NB4 (cell line): ENCODE data around the gene UFC1.

Experiments
- MYC ChIP-seq: IDR thresholded peaks from 2 replicates; pipeline ENCODE4 v1.6.1; 2011; ENCODE audit warnings: low read depth, low read length
- POLR2A ChIP-seq: IDR thresholded peaks from 2 replicates; pipeline ENCODE4 v1.6.1; 2011; ENCODE audit warnings: mild to moderate bottlenecking; ENCODE audit not compliant: insufficient read length; ENCODE audit errors: extremely low read depth
- TF ChIP-seq, protein P1 (sequence below): IDR thresholded peaks from one replicate; pipeline ENCODE4 v1.5.1; 2012; ENCODE audit warnings: low read depth, low read length
- TF ChIP-seq, protein P2 (sequence below): IDR thresholded peaks from 2 replicates; pipeline ENCODE4 v1.6.1; 2011; ENCODE audit warnings: low read depth, low read length

DNA sequence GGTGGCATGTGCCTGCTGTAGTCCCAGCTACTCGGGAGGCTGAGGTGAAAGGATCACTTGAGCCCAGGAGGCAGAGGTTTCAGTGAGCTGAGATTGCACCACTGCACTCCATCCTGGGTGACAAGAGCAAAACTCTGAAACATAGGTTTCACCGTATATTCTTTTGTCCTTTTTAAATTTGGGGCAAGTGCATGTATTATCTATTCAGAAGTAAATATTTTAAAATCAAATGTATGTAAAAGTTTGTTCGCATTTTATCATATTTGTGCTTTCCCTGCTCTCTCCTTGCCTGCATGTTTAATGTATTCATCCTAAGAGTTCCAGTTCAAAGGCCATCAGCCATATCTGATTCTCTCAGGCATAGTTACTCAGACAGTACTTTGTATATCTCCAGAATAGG, 7.9 kb upstream of the UFC1 start:
- TF ChIP-seq POLR2A (no peak), MYC (no peak)
- TF ChIP-seq, protein P1, sequence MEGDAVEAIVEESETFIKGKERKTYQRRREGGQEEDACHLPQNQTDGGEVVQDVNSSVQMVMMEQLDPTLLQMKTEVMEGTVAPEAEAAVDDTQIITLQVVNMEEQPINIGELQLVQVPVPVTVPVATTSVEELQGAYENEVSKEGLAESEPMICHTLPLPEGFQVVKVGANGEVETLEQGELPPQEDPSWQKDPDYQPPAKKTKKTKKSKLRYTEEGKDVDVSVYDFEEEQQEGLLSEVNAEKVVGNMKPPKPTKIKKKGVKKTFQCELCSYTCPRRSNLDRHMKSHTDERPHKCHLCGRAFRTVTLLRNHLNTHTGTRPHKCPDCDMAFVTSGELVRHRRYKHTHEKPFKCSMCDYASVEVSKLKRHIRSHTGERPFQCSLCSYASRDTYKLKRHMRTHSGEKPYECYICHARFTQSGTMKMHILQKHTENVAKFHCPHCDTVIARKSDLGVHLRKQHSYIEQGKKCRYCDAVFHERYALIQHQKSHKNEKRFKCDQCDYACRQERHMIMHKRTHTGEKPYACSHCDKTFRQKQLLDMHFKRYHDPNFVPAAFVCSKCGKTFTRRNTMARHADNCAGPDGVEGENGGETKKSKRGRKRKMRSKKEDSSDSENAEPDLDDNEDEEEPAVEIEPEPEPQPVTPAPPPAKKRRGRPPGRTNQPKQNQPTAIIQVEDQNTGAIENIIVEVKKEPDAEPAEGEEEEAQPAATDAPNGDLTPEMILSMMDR, result no peak
- TF ChIP-seq, protein P2, sequence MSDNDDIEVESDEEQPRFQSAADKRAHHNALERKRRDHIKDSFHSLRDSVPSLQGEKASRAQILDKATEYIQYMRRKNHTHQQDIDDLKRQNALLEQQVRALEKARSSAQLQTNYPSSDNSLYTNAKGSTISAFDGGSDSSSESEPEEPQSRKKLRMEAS, result no peak
